Endometrial microvascular endothelial cells (primary cell): ENCODE measurements around the gene ERBB4. TPM values are rescaled to one million over a fixed set of nuclear protein-coding genes. Genes with fewer than 3 reads are reported as not detected.

ENCODE experiments used
- in situ Hi-C: cut with HindIII; loops from 2 replicates; pipeline ENCODE4 v1.10.0; 2017; ENCODE audit warnings: low sequenced_read_pairs, low pct_unique_long_range_greater_than_20kb; ENCODE audit errors: inconsistent ontology term
- total RNA-seq: library from RNA; depleted of rRNA; stranded (reverse); fragments of >200 nt; gene quantifications from one replicate; pipeline ENCODE4 v1.2.3, GENCODE V29; 2015; ENCODE audit errors: inconsistent ontology term

The ERBB4 gene
- total RNA-seq, 1 donor from 2014 or later, result not detected

- in situ Hi-C loops, result no loop called here
Measured at GRCh38 chr2:211417544-211417943, 1121.1 kb downstream of the ERBB4 start.

GRCh38 chr2:211416373-211416772 is 1122.2 kb downstream of the ERBB4 start:
- in situ Hi-C loops, result no loop called here

- in situ Hi-C loops, result no loop called here
Measured at GRCh38 chr2:211413746-211414145, 1124.9 kb downstream of the ERBB4 start.

- in situ Hi-C loops, result no loop called here
Measured at GRCh38 chr2:211408483-211408891, 1130.1 kb downstream of the ERBB4 start.

GRCh38 chr2:211407076-211407475 is 1131.5 kb downstream of the ERBB4 start:
- in situ Hi-C loops, result no loop called here

GRCh38 chr2:211405036-211405435 is 1133.6 kb downstream of the ERBB4 start:
- in situ Hi-C loops, result no loop called here

GRCh38 chr2:211404098-211404497 is 1134.5 kb downstream of the ERBB4 start:
- in situ Hi-C loops, result no loop called here

- in situ Hi-C loops, result no loop called here
Measured at GRCh38 chr2:211401328-211401727, 1137.3 kb downstream of the ERBB4 start.

- in situ Hi-C loops, result no loop called here
Measured at GRCh38 chr2:211397764-211398163, 1140.8 kb downstream of the ERBB4 start.

GRCh38 chr2:211396815-211397214 is 1141.8 kb downstream of the ERBB4 start:
- in situ Hi-C loops, result no loop called here

- in situ Hi-C loops, result no loop called here
Measured at GRCh38 chr2:211391189-211391567, 1147.4 kb downstream of the ERBB4 start.

GRCh38 chr2:211390536-211391188 is 1147.9 kb downstream of the ERBB4 start:
- in situ Hi-C loops, result no loop called here

- in situ Hi-C loops, result no loop called here
Measured at GRCh38 chr2:211387734-211388133, 1150.9 kb downstream of the ERBB4 start.

- in situ Hi-C loops, result no loop called here
Measured at GRCh38 chr2:211380041-211380440, 1158.6 kb downstream of the ERBB4 start.

GRCh38 chr2:211376410-211376809 is 1162.2 kb downstream of the ERBB4 start:
- in situ Hi-C loops, result no loop called here

- in situ Hi-C loops, result no loop called here
Measured at GRCh38 chr2:211373203-211373602, 1165.4 kb downstream of the ERBB4 start.

GRCh38 chr2:211371465-211371864 is 1167.1 kb downstream of the ERBB4 start:
- in situ Hi-C loops, result no loop called here

GRCh38 chr2:211368467-211368866 is 1170.1 kb downstream of the ERBB4 start:
- in situ Hi-C loops, result no loop called here

GRCh38 chr2:211367711-211368110 is 1170.9 kb downstream of the ERBB4 start:
- in situ Hi-C loops, result no loop called here

- in situ Hi-C loops, result no loop called here
Measured at GRCh38 chr2:211367293-211367692, 1171.3 kb downstream of the ERBB4 start.

- in situ Hi-C loops, result no loop called here
Measured at GRCh38 chr2:211364911-211365310, 1173.7 kb downstream of the ERBB4 start.
